GM18508 (cell line): ENCODE measurements around the gene DNAJA4.
"Not testable (repeated sequence)": the region's sequence is repeated elsewhere in the genome, so short reads cannot be mapped to it uniquely, and the experiment has no call there.

Experiments
- ATAC-seq: cut with Tn5 transposase; IDR thresholded peaks from one replicate; pipeline ENCODE4 v1.9.1; 2021; ENCODE audit warnings: moderate number of reproducible peaks; ENCODE audit not compliant: insufficient read depth, unreplicated experiment

DNAJA4 gene

DNA sequence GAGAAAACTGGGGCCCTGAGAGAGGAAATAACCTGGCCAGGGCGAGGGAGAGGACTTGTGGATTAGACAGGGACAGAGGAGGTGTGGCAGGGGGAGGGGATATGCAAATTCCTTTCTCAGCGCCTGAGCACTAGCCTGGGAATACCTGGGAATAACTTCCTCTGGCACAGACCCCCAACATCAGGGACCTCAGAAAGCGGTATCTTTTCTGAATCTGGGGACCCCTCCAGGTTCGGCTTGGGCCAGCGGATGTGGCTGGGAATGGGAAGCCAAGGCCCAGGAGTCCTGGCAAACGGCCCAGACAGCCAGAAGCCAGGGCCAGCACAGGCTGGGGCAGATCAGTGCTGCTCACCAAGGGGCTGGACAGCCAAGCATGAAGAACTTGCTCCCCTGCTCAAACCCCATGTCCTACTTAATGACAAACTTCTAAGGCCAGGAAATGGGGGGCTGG lies 20.8 kb upstream of the DNAJA4 start:
- ATAC-seq, result no peak

DNA sequence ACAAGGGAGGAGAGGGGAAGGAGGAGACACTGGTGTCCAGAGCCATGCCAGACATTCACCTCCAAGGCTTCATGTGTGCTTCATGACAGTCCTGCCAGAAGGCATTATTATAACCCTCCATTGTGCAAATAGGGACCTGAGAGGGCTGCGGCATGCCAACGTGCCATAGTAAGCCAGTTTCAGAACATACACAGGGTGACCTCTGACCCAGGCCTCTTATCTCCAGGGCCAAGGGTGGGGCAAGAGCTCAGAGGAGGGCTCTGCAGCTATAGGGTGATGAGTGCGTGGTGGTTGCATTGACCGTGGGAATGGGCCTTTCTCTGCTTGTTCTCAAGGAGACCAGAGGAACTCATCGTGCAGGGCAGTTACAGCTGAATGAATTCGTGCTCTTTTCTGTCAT lies 20.3 kb upstream of the DNAJA4 start:
- ATAC-seq, result no peak

DNA sequence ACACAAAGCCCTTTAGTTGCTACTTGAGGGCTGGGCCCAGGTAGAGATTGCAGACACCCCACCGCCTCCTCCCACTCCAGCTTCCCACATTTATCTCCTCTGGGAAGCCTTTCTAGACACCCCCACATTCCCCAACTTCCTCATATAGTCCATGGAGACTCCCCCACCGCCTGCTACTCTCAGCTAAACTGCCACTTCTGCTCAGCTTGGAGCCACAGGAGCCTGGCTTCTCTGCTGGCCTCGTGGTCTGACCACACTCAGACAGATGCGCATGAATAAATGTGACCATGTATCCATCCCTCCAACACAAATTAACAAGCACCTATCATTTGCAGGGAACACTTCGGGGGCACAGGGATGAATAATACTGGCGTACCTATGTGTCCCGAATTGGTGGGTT lies 19.5 kb upstream of the DNAJA4 start:
- no peak for ATAC-seq

DNA sequence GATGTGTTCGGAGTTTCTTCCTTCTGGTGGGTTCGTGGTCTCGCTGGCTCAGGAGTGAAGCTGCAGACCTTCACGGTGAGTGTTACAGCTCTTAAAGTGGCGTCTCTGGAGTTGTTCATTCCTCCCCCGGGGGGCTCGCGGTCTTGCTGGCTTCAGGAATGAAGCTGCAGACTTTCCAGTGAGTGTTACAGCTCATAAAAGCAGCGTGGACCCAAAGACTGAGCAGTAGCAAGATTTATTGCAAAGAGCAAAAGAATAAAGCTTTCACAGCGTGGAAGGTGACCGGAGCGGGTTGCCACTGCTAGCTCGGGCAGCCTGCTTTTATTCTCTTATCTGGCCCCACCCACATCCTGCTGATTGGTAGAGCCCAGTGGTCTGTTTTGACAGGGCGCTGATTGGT lies 19.0 kb upstream of the DNAJA4 start:
- not testable (repeated sequence) for ATAC-seq

DNA sequence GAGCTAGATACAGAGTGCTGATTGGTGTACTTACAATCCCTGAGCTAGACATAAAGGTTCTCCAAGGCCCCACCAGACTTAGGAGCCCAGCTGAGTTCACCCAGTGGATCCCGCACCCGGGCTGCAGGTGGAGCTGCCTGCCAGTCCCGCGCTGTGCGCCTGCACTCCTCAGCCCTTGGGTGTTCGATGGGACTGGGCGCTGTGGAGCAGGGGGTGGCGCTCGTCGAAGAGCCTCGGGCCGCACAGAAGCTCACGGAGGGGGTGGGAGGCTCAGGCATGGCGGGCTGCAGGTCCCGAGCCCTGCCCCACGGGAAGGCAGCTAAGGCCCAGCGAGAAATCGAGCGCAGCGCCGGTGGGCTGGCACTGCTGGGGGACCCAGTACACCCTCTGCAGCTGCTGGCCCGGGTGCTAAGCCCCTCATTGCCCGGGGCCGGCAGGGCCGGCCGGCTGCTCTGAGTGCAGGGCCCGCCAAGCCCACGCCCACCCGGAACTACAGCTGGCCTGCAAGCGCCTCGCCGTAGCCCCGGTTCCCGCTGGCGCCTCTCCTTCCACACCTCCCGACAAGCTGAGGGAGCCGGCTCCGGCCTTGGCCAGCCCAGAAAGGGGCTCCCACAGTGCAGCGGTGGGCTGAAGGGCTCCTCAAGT lies 18.3 kb upstream of the DNAJA4 start:
- ATAC-seq, result not testable (repeated sequence)

DNA sequence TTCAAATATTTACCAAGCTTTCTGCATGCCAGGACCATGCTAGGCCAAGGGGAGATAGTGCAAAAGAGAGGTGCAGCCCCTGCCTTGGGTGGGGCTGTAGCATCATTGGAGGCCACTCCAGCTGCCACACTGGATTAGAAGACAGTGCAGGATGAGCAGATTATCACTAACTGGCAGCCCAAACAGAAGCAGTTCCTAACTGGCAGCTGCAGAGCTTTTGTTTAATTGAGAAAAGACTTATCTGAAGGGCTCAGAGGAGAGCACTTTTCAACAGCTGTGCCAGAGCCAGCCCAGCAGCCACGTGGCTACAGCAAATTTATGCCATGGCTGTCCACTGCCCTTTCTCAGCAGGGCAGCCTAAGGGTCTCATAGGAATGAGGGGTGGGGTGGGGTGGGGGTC lies 16.5 kb upstream of the DNAJA4 start:
- no peak for ATAC-seq

DNA sequence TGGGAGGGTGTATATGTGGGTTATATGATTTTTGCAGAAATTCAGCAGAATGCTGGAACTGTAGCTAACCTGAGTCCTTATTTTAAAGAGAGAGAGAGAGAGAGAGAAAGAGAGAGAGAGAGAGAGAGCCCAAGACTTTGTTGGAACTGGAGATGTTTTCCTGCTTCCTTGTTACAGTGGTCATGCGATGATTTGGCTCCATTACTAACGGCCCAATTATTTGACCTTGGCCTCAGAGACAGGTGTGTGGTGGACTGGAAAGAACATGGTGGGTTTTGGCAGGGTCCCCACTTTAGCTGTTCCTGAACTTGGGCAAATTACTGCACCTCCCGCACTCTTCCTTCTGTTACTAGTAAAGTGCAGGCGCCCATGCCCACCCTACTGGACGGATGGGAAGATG lies 15.2 kb upstream of the DNAJA4 start:
- no peak for ATAC-seq

DNA sequence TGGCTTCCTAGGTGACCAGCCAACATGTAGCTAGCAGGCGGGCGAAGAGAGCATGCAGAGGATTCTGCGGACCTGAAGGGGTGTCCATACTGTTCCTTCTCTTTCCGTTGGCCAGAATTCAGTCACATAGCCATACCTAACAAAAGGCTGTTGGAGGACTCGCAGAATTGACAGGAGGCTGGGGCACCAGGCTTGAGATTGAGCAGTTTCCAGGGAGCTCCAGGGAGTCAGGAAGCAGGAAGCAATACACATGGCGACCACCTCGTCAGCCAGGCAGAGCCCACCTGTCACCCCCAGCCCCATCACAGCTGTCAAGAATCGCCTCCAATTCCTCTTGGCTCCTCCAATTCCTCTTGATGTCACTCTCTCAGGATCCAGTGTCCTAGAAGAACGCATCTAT lies 13.2 kb upstream of the DNAJA4 start:
- ATAC-seq, result no peak

DNA sequence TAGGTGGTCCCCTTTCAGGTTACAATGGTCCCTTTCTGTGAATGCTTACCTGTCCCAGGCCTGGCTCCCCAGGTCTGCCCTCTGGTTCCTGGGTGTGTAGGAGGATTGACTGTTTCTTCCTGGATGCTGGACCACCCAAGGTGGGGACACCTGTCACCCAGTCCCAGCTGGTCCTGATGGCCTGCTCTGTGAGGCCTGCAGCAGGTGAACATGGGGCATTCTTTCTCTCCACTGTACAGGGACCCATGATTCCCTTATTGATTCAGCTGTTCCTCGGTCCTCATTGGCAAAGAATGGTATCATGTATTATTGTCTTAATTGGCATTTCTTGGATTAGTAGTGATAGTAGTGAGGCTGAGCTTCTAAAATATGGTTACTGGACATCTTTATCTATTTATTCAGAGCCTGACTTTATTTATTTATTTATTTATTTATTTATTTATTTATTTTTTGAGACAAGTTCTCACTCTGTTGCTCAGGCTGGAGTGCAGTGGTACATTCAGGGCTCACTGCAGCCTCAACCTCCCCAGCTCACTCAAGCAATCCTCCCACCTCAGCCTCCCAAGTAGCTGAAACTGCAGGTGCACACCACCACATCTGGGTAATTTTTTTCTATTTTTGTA lies 8.8 kb upstream of the DNAJA4 start:
- ATAC-seq, result no peak

DNA sequence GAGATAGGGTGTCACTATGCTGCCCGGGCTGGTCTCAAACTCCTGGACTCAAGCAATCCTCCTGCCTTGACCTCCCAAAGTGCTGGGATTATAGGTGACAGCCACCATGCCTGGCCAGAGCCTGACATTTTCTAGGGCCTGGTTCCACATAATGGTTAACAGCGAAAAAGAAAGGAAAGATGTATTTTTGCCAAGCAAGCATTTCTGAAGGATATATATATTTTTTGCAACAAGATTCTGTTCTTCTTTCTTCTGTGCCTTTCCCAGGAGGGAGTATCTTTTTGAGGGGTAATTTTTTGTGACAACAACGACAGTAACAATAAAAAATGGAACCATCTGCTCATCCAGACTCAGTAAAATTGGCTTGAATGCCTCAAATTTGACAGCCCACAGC lies 8.3 kb upstream of the DNAJA4 start:
- no peak for ATAC-seq

DNA sequence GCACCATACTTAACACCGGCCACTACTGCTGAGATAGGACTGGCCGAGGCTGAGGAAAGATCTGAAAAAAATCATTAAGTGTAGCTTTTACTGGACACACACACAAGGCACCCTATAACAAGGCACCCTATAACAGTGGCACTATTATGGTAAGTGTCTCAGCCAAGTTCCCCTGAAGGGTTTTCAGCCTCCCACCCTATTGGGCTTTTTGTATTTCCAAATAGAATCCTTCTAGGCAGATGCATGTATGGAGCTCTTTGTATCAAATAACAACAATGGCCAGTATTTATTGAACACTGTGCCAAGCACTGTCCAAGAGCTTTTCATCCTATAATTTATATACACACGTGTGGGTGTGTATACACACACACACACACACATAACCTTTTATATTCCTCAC lies 6.7 kb upstream of the DNAJA4 start:
- ATAC-seq, result no peak

DNA sequence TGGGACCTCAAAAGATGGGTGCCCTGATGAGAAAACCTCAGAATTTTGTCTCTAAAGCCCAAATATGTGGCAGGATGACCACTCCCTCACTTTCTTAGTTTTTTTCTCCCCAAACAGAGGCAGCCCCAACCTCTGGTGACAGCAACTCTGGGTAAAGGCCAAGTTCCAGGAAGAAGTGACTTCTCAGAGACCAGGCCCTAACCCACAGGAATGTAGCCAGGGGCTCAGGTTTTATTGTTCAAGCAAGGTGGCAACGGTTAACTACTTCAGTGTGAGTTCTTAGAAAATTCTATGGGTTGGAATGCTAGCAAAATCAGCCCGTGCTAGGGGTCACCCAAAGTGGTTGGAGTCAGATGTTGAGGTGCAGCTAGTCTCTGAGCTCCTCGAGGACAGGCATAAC lies 5.1 kb upstream of the DNAJA4 start:
- no peak for ATAC-seq

DNA sequence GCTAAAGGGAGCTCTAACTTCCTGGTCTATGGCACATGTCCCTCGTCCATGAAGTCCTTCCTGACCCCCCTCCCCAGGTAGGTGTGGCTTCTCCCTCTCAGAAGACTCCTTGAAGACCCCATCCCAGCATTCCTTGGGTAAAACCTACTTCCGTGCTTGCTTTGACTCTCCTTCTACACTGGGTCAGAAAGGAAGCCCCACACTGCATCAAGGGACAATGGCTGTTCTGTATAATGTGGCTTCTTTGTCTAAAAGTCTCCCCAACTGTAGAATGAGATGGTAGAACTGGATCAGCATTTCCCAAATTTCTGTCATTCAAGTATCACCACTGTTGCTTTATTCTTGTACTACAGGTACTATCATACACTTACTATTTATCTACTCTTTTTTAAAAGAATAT lies 3.9 kb upstream of the DNAJA4 start:
- ATAC-seq, result no peak

DNA sequence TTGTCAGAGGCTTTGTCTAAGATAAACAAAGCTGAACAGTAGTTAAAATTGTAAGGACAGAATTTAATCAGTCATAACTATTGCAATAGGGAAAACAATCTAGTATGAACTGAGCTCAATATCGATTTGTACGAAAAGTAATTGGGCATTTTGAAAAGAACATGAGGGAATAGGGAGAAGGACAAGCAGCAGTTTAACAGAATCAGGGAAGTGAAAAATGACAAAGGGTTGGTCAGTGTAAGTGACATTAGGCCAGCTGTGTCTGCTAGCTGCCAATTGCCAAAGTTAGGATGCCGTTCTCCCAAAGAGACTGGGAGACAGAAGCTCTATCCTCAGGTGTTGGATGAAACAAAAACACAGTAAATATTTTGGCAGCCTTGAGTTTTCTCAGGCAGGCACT lies 3.3 kb upstream of the DNAJA4 start:
- no peak for ATAC-seq

DNA sequence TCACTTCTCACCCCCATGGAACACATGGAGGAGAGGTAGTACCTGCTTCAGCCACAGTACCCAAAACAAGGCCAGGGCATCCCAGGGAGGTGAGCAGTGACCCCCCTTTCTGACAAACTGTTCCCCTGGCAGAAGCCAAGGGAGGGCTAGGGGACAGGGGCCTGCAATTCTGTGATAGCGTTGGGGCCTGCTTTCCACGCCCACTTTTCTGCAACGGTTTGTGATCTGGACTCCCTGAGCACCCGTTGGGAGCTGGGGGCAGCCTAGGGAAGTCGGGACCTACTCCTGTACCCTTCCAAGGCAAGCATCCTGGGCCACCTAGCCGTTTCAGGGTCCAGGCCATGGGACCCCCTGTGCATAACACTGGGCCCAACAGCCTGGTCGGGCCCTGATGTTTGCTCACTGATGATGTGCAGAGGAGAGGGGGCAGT lies 996 bp upstream of the DNAJA4 start:
- ATAC-seq, result no peak

DNA sequence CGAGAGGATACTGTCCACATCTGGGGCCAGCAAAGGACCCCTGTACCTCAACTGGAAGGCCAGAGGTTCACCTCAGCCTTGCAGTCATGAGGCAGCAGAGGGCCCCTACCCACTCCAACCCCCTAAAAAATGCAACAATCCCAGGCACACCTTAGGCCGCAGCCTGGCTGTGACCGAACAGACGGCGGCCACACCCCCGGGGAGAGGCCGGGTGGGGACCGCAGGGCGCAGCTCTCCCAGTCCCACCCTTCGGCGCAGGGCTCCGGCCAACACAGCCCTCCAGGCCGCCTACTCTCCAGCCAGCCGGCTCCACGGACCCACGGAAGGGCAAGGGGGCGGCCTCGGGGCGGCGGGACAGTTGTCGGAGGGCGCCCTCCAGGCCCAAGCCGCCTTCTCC lies 457 bp upstream of the DNAJA4 start:
- ATAC-seq, result no peak

DNA sequence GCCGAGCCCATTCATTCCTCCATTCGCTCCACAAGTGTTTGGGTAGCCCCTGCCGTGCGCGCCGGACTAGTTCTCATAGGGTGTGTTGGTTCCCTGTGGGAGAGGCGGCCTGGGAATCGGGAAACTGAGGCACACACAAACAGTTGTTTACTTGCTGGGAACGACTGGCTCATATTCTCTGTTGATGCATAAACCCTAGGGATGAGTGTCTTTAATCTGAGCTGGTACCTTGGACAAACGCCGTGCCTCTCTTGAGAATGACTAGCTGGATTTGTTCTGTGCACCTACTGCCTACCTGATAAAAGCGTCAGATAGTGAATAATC lies 737 bp downstream of the DNAJA4 start:
- no peak for ATAC-seq

DNA sequence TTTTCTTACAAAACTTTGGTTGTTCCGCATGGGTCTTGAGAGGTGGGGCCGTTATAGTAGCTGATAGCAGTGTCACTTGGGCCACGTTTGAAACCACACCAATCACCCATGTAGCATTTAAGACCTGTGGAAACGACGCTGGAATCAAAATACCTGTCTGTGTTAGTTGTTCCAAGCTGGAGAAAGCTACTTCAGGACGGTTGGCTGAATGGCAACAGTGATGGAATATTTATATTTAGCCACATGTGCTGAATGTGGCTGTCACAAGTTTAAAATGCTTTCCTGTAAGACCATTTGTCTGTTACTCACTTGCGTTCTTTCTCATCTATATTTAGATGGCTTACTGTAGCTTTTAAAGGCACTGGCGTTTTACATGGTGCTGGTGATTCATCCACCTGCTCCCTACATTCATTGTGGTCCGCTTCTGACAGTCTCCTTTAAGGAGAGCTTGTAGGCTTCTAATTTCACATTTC lies 1.4 kb downstream of the DNAJA4 start:
- no peak for ATAC-seq

DNA sequence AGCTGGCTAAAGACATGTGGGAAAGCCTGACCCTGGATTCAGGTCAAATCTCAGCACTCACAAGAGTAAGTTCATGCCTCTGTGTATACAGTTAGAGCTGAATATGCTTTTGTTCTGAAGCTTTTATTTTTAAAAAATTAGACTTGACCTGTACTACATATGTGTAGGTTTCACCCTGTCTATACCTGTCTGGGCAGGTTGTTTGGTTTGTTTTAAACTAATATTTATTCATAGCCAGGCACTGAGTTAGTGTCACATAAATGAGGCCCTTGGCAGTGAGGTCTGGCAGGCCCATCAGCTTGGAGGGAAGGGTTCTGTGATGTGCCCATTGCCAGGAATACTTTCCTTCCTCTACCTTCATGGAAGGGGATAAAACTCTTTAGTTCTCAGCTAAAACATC lies 1.9 kb downstream of the DNAJA4 start:
- no peak for ATAC-seq

DNA sequence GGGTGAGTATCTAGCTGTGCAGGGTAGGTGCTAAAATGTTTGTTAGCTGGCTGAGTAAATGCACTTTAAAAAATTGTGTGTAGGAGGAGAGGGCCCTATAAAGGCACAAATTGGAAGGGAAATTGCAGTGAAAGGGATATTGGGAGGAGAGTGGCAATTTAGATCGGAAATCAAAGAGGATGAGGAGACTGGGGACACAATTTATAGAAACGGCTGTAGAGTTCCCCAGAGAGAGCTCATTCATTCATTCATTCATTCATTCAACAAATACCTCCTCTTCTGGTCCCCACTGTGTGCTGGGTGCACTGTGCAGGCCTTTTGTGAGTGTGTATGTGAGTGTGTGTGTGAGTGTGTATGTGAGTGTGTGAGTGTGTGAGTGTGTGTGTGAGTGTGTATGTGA lies 2.4 kb downstream of the DNAJA4 start:
- ATAC-seq, result no peak

DNA sequence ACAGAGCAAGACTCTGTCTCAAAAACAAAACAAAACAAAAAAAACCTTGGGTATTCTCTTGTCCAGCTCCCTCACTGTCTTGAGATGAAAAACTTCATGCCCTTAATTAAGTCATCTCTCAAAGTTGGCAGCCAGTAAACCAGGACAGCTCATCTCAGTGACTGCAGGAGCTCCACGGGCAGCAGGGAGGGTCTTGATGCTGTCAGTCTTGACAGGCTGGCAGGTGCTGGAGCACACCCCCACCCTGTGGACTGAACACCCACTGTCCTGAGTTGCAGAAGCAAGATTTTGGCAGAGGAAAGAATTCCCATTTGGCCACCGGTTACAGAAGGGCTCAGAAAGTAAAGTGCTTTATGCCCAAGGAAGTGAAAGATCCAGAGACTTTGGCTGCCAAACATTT lies 8.0 kb downstream of the DNAJA4 start:
- ATAC-seq, result no peak

DNA sequence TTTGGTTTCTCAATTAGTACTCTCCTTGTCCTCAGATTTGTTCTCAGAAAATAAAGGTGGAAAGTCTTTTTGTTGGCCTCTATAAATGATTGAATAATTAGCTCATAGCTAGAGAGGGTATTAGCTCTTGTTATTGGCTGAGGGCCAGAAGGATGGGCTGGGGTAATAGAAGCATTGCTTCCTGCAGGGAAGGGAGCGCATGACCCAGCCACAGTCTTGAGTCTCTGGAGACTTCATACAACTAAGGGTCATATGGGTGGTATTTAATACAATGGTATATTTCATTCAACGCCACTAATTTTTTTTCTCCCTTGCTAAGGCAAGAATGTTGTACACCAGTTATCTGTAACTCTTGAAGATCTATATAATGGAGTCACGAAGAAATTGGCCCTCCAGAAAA lies 8.4 kb downstream of the DNAJA4 start:
- no peak for ATAC-seq
